Measurements from ENCODE around the gene ALDH1A3.
A peak's percentile ranks its signal among the peaks of the same experiment; 100 is the strongest.
"Not testable (repeated sequence)": the region's sequence is repeated elsewhere in the genome, so short reads cannot be mapped to it uniquely, and the experiment has no call there.

ALDH1A3 gene

DNA sequence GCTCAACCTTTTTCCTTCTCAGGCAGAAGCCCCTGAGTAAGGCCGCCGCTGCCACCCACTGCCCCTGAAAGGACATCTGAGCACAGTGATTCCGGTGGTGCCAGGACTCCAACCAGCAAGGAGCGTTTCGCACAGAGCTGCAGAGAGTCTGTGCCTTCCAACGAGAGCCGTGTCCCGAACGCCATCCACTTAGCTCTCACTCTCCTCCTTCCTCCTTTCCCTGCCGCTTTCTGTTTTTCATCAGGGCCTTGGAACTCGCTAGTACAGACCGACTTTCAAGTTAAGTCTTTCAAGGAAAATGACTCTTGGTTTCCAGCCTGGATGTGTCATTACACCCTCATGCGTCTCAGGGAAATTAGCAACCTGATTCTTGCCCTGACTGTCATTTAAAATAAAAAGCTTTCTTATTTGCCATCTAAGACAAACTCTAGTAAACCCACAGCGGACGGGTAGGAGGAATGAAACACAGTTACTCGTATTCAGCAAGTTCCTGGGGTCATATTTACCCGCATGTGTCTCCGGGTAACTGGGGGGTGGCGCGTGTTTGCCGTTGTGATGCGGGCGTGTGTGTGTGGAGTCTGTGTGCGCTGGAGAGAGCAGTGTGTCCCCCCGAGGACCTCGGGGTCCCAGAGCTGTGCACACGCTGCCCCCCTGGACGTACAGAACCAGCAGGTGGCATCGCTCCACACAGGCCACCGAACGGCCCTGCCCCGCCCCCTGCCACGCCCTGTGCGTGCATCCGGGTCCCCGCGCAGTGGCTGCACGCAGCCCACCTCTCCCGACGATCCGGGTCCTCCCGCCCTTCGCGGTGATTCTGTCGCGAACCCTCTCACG is 30.4 kb upstream of the ALDH1A3 start:
- in situ Hi-C loops (cut with MboI; ENCODE audit: low sequenced_read_pairs), result no loop called here
- peak overlapping the region; percentile 13; the same call in 1 of the 2 replicates for H3K4me3 ChIP-seq
- H3K4me1 ChIP-seq, result no peaks in the 10 kb centered on the region
- H3K27me3 ChIP-seq (ENCODE audit: low read depth), result no peaks in the 10 kb centered on the region
- peak in 1 of 2 experiments; percentile 51 for DNase-seq (ENCODE audit: low spot score in 2 of 2)
- H3K36me3 ChIP-seq (replicated peaks), result no peaks in the 10 kb centered on the region
- no peaks in the 10 kb centered on the region for H3K9me3 ChIP-seq

GRCh38 chr15:100849855-100850218 is 29.8 kb upstream of the ALDH1A3 start:
- no peaks in the 10 kb centered on the region for H3K4me1 ChIP-seq
- peak overlapping the region; percentile 13; the same call in 1 of the 2 replicates for H3K4me3 ChIP-seq
- H3K9me3 ChIP-seq, result no peaks in the 10 kb centered on the region
- no peaks in the 10 kb centered on the region for H3K36me3 ChIP-seq (replicated peaks)
- H3K27me3 ChIP-seq (ENCODE audit: low read depth), result no peaks in the 10 kb centered on the region
- in situ Hi-C loops (cut with MboI; ENCODE audit: low sequenced_read_pairs), result no loop called here
- no peak for DNase-seq (ENCODE audit: low spot score in 2 of 2)

DNA sequence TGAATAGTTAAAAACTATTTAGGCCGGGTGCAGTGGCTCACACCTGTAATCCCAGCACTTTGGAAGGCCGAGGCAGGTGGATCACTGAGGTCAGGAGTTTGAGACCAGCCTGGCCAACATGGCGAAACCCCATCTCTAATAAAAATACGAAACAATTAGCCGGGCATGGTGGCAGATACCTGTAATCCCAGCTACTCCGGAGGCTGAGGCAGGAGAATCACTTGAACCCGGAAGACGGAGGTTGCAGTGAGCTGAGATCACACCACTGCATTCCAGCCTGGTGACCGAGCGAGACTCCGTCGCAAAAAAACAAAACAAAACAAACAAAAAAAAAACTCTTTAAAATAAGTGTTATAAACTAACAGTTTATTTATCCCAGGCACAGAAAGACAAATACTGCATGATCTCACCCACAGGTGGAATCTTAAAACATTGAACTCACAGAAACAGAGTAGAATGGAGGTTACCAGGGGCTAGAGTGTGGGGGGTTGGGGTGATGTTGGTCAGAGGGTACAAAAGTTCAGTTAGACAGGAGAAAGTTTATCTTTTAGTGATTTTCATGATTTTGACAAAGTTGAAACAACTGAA is 28.1 kb upstream of the ALDH1A3 start:
- H3K9me3 ChIP-seq; H3K4me3 ChIP-seq; in situ Hi-C loops (cut with MboI; ENCODE audit: low sequenced_read_pairs); H3K27me3 ChIP-seq (ENCODE audit: low read depth); H3K36me3 ChIP-seq (replicated peaks); DNase-seq (ENCODE audit: low spot score in 2 of 2); H3K4me1 ChIP-seq: not testable (repeated sequence)

DNA sequence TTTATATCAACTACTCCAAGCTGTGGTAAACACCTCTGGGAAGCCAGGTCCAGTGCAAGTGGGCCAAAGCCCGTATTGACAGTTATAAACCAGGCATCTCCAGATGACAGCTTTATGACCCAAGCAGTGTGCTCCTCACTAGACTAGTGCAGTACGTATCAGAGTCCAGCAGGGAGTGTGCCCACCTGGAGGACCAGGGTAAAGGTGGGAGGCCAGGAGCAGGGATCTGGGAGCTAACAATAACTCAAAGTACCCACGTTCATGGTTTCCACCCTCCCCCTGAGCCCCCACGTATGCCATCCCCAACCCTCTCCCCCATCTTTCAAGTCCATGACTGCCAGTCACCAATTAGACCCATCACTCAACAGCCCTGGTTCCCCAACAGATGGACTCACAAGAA is 27.0 kb upstream of the ALDH1A3 start:
- H3K4me1 ChIP-seq, result no peaks in the 10 kb centered on the region
- no peak for DNase-seq (ENCODE audit: low spot score in 2 of 2)
- H3K36me3 ChIP-seq (replicated peaks), result no peaks in the 10 kb centered on the region
- in situ Hi-C loops (cut with MboI; ENCODE audit: low sequenced_read_pairs), result no loop called here
- H3K4me3 ChIP-seq, result no peak overlapping the region
- H3K9me3 ChIP-seq, result no peaks in the 10 kb centered on the region; the same call in 1 of the 2 replicates
- no peaks in the 10 kb centered on the region for H3K27me3 ChIP-seq (ENCODE audit: low read depth)

GRCh38 chr15:100853676-100854440 is 25.8 kb upstream of the ALDH1A3 start:
- H3K4me1 ChIP-seq, result no peaks in the 10 kb centered on the region
- H3K27me3 ChIP-seq (ENCODE audit: low read depth), result no peaks in the 10 kb centered on the region
- DNase-seq (ENCODE audit: low spot score in 2 of 2), result no peak
- in situ Hi-C loops (cut with MboI; ENCODE audit: low sequenced_read_pairs), result no loop called here
- H3K36me3 ChIP-seq (replicated peaks), result no peaks in the 10 kb centered on the region
- H3K9me3 ChIP-seq, result no peaks in the 10 kb centered on the region; the same call in 1 of the 2 replicates
- H3K4me3 ChIP-seq, result no peak overlapping the region

GRCh38 chr15:100856867-100857266 is 22.8 kb upstream of the ALDH1A3 start:
- Histone ChIP-seq H3K4me1 (no peaks in the 10 kb centered on the region), H3K27me3 (ENCODE audit: low read depth) (no peaks in the 10 kb centered on the region), H3K9me3 (no peaks in the 10 kb centered on the region; the same call in 1 of the 2 replicates), H3K4me3 (no peak overlapping the region), H3K36me3 (replicated peaks) (no peaks in the 10 kb centered on the region)
- in situ Hi-C loops (cut with MboI; ENCODE audit: low sequenced_read_pairs), result no loop called here
- DNase-seq (ENCODE audit: low spot score in 2 of 2), result no peak

DNA sequence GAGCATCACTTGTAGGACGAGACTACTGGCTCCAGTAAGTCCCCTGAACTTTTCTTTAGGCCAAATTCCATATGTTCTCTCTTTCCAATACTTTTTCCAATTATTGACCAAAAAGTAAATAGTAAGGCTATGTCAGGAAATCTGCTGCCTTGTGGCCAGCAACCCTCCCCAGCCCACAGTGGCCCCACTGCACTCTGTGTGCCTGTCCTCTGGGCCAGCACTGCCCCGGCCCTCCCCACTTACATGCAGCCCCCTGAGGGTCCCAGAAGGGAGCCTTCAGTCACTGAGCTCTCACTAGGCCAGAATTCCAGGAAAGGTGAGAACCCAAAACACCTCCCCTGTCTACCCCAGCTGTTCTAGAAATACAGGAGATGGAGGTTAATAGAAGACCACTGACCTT is 21.3 kb upstream of the ALDH1A3 start:
- Histone ChIP-seq H3K4me1 (no peaks in the 10 kb centered on the region), H3K36me3 (replicated peaks) (no peaks in the 10 kb centered on the region), H3K4me3 (no peak overlapping the region), H3K9me3 (no peaks in the 10 kb centered on the region; the same call in 1 of the 2 replicates), H3K27me3 (ENCODE audit: low read depth) (no peaks in the 10 kb centered on the region)
- in situ Hi-C loops (cut with MboI; ENCODE audit: low sequenced_read_pairs), result no loop called here
- no peak for DNase-seq (ENCODE audit: low spot score in 2 of 2)

DNA sequence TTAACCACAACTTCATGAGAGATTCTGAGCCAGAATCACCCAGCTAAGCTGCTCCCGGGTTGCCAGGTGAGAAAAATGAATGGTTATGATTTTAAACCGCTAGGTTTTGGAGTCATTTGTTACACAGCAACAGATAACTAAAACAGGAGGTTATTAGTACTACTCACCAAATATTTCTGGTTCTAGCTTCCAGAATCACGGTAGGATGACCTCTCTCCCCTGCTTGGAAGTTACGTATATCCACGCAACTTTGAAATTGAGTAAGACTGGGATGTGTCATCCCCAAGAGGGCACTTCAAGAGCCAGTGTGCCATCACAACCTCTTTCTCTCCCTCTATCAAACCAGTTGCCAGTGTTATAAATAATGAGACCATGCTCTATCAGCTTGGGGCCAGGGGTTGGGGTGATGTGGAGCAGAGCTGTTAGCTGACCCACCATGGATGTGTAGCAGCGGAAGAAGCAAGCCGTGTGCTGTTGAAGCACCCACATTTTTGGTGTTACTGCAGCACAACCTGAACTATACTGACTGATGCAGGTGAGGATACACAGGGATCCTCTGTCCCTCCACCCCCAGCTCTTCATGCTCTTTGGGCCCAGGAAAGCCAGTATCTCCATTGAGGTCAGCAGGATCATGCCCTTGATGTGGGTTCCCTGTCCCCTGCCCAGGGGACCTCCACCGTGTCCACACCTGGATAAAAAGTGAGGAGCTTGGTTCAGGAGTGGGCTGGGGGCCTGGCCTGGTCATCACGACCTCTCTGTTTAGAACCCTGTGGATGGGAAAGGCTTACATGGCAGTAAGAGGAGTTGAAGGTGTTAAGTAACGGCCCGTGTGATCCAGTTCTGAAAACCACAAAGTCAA is 19.4 kb upstream of the ALDH1A3 start:
- H3K27me3 ChIP-seq (ENCODE audit: low read depth), result no peaks in the 10 kb centered on the region
- DNase-seq (ENCODE audit: low spot score in 2 of 2), result no peak
- no peak overlapping the region for H3K4me3 ChIP-seq
- no peaks in the 10 kb centered on the region for H3K4me1 ChIP-seq
- in situ Hi-C loops (cut with MboI; ENCODE audit: low sequenced_read_pairs), result no loop called here
- H3K9me3 ChIP-seq, result no peaks in the 10 kb centered on the region; the same call in 1 of the 2 replicates
- no peaks in the 10 kb centered on the region for H3K36me3 ChIP-seq (replicated peaks)

- Histone ChIP-seq H3K4me3 (no peak overlapping the region), H3K27me3 (ENCODE audit: low read depth) (no peaks in the 10 kb centered on the region), H3K9me3 (no peaks in the 10 kb centered on the region; the same call in 1 of the 2 replicates), H3K36me3 (replicated peaks) (no peaks in the 10 kb centered on the region), H3K4me1 (no peaks in the 10 kb centered on the region)
- in situ Hi-C loops (cut with MboI; ENCODE audit: low sequenced_read_pairs), result no loop called here
- DNase-seq (ENCODE audit: low spot score in 2 of 2), result no peak
These were observed 18.7 kb upstream of the ALDH1A3 start for GRCh38 chr15:100860829-100861510.

DNA sequence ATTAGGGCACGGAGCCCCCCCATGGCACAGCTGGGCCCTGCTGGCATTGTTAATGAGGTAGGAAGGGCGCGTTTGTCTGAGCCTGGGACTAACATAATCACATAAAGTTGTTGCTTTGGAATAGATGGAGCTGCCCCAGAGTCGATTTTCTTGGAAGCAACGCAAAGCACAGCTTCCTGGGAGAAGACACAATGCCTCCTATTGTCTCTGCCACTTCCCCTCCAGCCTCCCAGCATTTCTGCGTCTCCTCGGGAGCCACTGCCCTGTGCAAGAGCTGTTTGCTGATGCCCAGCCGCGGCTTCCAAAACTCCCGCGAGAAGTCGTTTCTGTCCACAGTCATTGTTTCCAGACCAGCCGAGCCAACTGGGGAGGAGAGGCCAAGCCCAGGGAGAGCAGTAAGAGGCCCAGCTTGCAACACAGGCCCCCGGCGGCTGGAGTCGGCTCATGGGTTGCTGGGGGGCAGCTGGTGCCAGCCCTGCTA is 18.1 kb upstream of the ALDH1A3 start:
- no peaks in the 10 kb centered on the region for H3K4me1 ChIP-seq

GRCh38 chr15:100862162-100862561 is 17.5 kb upstream of the ALDH1A3 start:
- in situ Hi-C loops (cut with MboI; ENCODE audit: low sequenced_read_pairs), result no loop called here
- DNase-seq (ENCODE audit: low spot score in 2 of 2), result no peak
- no peaks in the 10 kb centered on the region for H3K36me3 ChIP-seq (replicated peaks)
- H3K27me3 ChIP-seq (ENCODE audit: low read depth), result no peaks in the 10 kb centered on the region
- H3K9me3 ChIP-seq, result no peaks in the 10 kb centered on the region; the same call in 1 of the 2 replicates
- H3K4me3 ChIP-seq, result no peak overlapping the region
- H3K4me1 ChIP-seq, result no peaks in the 10 kb centered on the region

More for the DNA sequence above, 18.1 kb upstream of the ALDH1A3 start:
- no peak for DNase-seq (ENCODE audit: low spot score in 2 of 2)
- H3K4me3 ChIP-seq, result no peak overlapping the region
- H3K27me3 ChIP-seq (ENCODE audit: low read depth), result no peaks in the 10 kb centered on the region
- in situ Hi-C loops (cut with MboI; ENCODE audit: low sequenced_read_pairs), result no loop called here
- no peaks in the 10 kb centered on the region; the same call in 1 of the 2 replicates for H3K9me3 ChIP-seq
- no peaks in the 10 kb centered on the region for H3K36me3 ChIP-seq (replicated peaks)

GRCh38 chr15:100863075-100863795 is 16.4 kb upstream of the ALDH1A3 start:
- Histone ChIP-seq H3K9me3 (no peaks in the 10 kb centered on the region), H3K4me3 (no peak overlapping the region), H3K36me3 (replicated peaks) (no peaks in the 10 kb centered on the region), H3K4me1 (no peaks in the 10 kb centered on the region), H3K27me3 (ENCODE audit: low read depth) (no peaks in the 10 kb centered on the region)
- DNase-seq (ENCODE audit: low spot score in 2 of 2), result no peak
- in situ Hi-C loops (cut with MboI; ENCODE audit: low sequenced_read_pairs), result no loop called here

Data from HAP-1 (cell line).